Transverse colon (tissue), 4 donors: ENCODE measurements around the gene FAM20B. TPM values are rescaled to one million over a fixed set of nuclear protein-coding genes. Genes with fewer than 3 reads are reported as not detected.
A peak's percentile ranks its signal among the peaks of the same experiment; 100 is the strongest.

ENCODE experiments used
- DNase-seq: peaks from one replicate; pipeline ENCODE4 v3.0.0-alpha.2; 2019
- H3K27ac ChIP-seq, 4 donors: fragments of 200-600 bp; sonication (generic); 2 replicates each; pipeline ENCODE4 v1.5.1; 2016 to 2018; ENCODE audit warnings: inconsistent platforms in 4 of 4
- H3K27me3 ChIP-seq: fragments of 200-600 bp; sonication (generic); 2 replicates; pipeline ENCODE4 v1.5.1; 2017; ENCODE audit warnings: inconsistent platforms
- H3K36me3 ChIP-seq, 4 donors: fragments of 200-600 bp; sonication (generic); 2 replicates each; pipeline ENCODE4 v1.5.1; 2017 to 2019; ENCODE audit warnings: inconsistent platforms in 4 of 4
- H3K4me1 ChIP-seq, 4 donors: fragments of 200-600 bp; sonication (generic); 2 replicates each; pipeline ENCODE4 v1.5.1; 2017 to 2020; ENCODE audit warnings: inconsistent platforms in 4 of 4
- H3K4me3 ChIP-seq, 4 donors: fragments of 200-600 bp; sonication (generic); 1 replicate in 1 of 4; 2 replicates in 3 of 4; pipeline versions ENCODE4 v1.5.1 to v1.6.1; 2017 to 2019; ENCODE audit warnings: inconsistent platforms in 4 of 4
- H3K9me3 ChIP-seq, 2 donors: fragments of 200-600 bp; sonication (generic); 2 replicates each; pipeline ENCODE4 v1.5.1; 2017 to 2019; ENCODE audit warnings: inconsistent platforms in 2 of 2
- CTCF ChIP-seq, 5 experiments: fragments of 200-600 bp in 3 of 5; fragments of 450-650 bp in 2 of 5; sonication (generic) in 3 of 5; IDR thresholded peaks; 1 replicate in 2 of 5; 2 replicates in 3 of 5; pipeline ENCODE4 v1.5.1; 2016 to 2017; ENCODE audit warnings: antibody characterized with exemption in 5 of 5, inconsistent platforms in 3 of 5, mild to moderate bottlenecking in 2 of 5, moderate library complexity in 1 of 5
- EP300 ChIP-seq: sonication (generic); formaldehyde crosslinking; IDR thresholded peaks from one replicate; pipeline ENCODE4 v1.6.1; 2017; ENCODE audit warnings: antibody characterized with exemption, low read depth
- POLR2A ChIP-seq: fragments of 450-650 bp; IDR thresholded peaks from one replicate; pipeline ENCODE4 v1.6.1; 2016; ENCODE audit warnings: antibody characterized with exemption, mild to moderate bottlenecking, moderate library complexity
- POLR2AphosphoS5 ChIP-seq, 3 donors: sonication (generic); formaldehyde crosslinking; IDR thresholded peaks; one replicate each; pipeline ENCODE4 v1.6.1; 2016; ENCODE audit warnings: antibody characterized with exemption in 3 of 3
- WGBS, 2 donors: methylation state at CpG; one replicate each; pipeline ENCODE4 v1.1.5; 2018; ENCODE audit warnings: low coverage in 1 of 2; 5-methylcytosine and 5-hydroxymethylcytosine counted together
- in situ Hi-C, 4 donors: fragments of 200-750 bp; cut with MboI; loops; one replicate each; pipeline versions ENCODE4 v1.15.0 to v1.15.1; 2017; ENCODE audit warnings: low sequenced_read_pairs in 3 of 4, low pct_ligation_motif_present in 1 of 4, low pct_unique_long_range_greater_than_20kb in 1 of 4
- intact Hi-C: fragments of 100-400 bp; cut with DNase I; formaldehyde crosslinking; loops from one replicate; pipeline ENCODE4 v1.15.1; 2023; ENCODE audit warnings: low total_unique reads
- total RNA-seq, 4 donors: library from RNA; depleted of rRNA; stranded (reverse); fragments of >200 nt; gene quantifications; one replicate each; pipeline ENCODE4 v1.1.0, GENCODE V29; 2016

The FAM20B gene
- total RNA-seq, 4 donors from 2014 or later: 10.8 to 24.9 (median 17.5) TPM

- WGBS, 2 donors: 1% methylated on average over 38 of the region's 110 CpGs; no CpG with 5 or more reads in 1 of the 2 donors
Observed at GRCh38 chr1:179025975-179026812, 500 bp downstream of the FAM20B start.

GRCh38 chr1:179026813-179027669 is 1.3 kb downstream of the FAM20B start:
- intact Hi-C loops: no loop called here
- in situ Hi-C loops: no loop called here

More at GRCh38 chr1:179025975-179026812, 500 bp downstream of the FAM20B start:
- TF ChIP-seq POLR2A: peak; percentile 88
- peak in 2 of 3 donors; percentile 64 to 74 for TF ChIP-seq POLR2AphosphoS5 (IDR thresholded peaks at IDR 0.05)
- no peak for TF ChIP-seq CTCF (IDR thresholded peaks at IDR 0.05)
- H3K4me1 ChIP-seq: peaks cover 16 to 51% (median 35%) of the 10 kb centered on the region in 4 donors
- intact Hi-C loops: no loop called here
- peak overlapping the region; percentile 79 to 95 (median 92) for H3K4me3 ChIP-seq
- H3K9me3 ChIP-seq: no peaks in the 10 kb centered on the region
- in situ Hi-C loops: no loop called here
- no peaks in the 10 kb centered on the region for H3K27me3 ChIP-seq
- H3K36me3 ChIP-seq: no peaks in the 10 kb centered on the region
- H3K27ac ChIP-seq: peak overlapping the region; percentile 97 to 99 (median 98)
- DNase-seq: peak; percentile 87

GRCh38 chr1:179029321-179029759 is 3.6 kb downstream of the FAM20B start:
- Histone ChIP-seq H3K27me3 (no peaks in the 10 kb centered on the region), H3K36me3 (no peaks in the 10 kb centered on the region), H3K27ac (no peak overlapping the region), H3K4me3 (no peak overlapping the region), H3K4me1 (peaks cover 21 to 68% (median 43%) of the 10 kb centered on the region in 4 donors), H3K9me3 (no peaks in the 10 kb centered on the region)
- no peak for DNase-seq
- intact Hi-C loops: no loop called here
- no peak for TF ChIP-seq CTCF (IDR thresholded peaks at IDR 0.05)
- no peak for TF ChIP-seq POLR2AphosphoS5 (IDR thresholded peaks at IDR 0.05)
- no peak for TF ChIP-seq EP300
- no peak for TF ChIP-seq POLR2A
- 47 to 48% methylated on average over 3 of the region's 3 CpGs for WGBS, 2 donors
- in situ Hi-C loops: no loop called here

More at GRCh38 chr1:179026813-179027669, 1.3 kb downstream of the FAM20B start:
- TF ChIP-seq EP300: no peak
- TF ChIP-seq CTCF (IDR thresholded peaks at IDR 0.05): no peak
- no peak for TF ChIP-seq POLR2AphosphoS5 (IDR thresholded peaks at IDR 0.05)
- TF ChIP-seq POLR2A: no peak
- H3K9me3 ChIP-seq: no peaks in the 10 kb centered on the region
- no peaks in the 10 kb centered on the region for H3K36me3 ChIP-seq
- peak overlapping the region; percentile 97 to 99 (median 98) for H3K27ac ChIP-seq
- 15 to 23% methylated on average over 11 of the region's 11 CpGs for WGBS, 2 donors
- peaks cover 16 to 58% (median 36%) of the 10 kb centered on the region in 4 donors for H3K4me1 ChIP-seq
- DNase-seq: no peak
- H3K27me3 ChIP-seq: no peaks in the 10 kb centered on the region
- peak overlapping the region; percentile 79 to 95 (median 92) for H3K4me3 ChIP-seq

GRCh38 chr1:179030130-179030529 is 4.4 kb downstream of the FAM20B start:
- H3K27ac ChIP-seq: peak overlapping the region in 1 of 4 donors; percentile 19
- no peak for TF ChIP-seq POLR2A
- TF ChIP-seq EP300: no peak
- no peak for TF ChIP-seq POLR2AphosphoS5 (IDR thresholded peaks at IDR 0.05)
- H3K4me3 ChIP-seq: no peak overlapping the region
- DNase-seq: no peak
- in situ Hi-C loops: no loop called here
- no peaks in the 10 kb centered on the region for H3K9me3 ChIP-seq
- intact Hi-C loops: no loop called here
- WGBS, 2 donors: 43 to 57% methylated on average over 5 of the region's 5 CpGs
- peaks cover 20 to 72% (median 45%) of the 10 kb centered on the region in 4 donors for H3K4me1 ChIP-seq
- no peaks in the 10 kb centered on the region for H3K27me3 ChIP-seq
- H3K36me3 ChIP-seq: no peaks in the 10 kb centered on the region
